ENCODE measurements around the gene ERG28. TPM values are rescaled to one million over a fixed set of nuclear protein-coding genes. Genes with fewer than 3 reads are reported as not detected.

The ERG28 gene
- total RNA-seq, 1 experiment from 2014 or later = 18.4 TPM

GRCh38 chr14:75697918-75698317 is 37.2 kb upstream of the ERG28 start:
- TF ChIP-seq TCF7L2 (IDR thresholded peaks at IDR 0.05; ENCODE audit: borderline replicate concordance, extremely low read depth, insufficient read depth, insufficient read length) (no peak), SRF (IDR thresholded peaks at IDR 0.05; ENCODE audit: low read depth) (no peak), JUND (IDR thresholded peaks at IDR 0.05) (no peak), YY1 (IDR thresholded peaks at IDR 0.05; ENCODE audit: extremely low read depth, insufficient replicate concordance, low read depth, low read length) (no peak), ATF3 (IDR thresholded peaks at IDR 0.05) (no peak), EZH2phosphoT487 (IDR thresholded peaks at IDR 0.05; ENCODE audit: borderline replicate concordance) (no peak), REST (IDR thresholded peaks at IDR 0.05; ENCODE audit: low read depth) (no peak), CEBPB (IDR thresholded peaks at IDR 0.05; ENCODE audit: low read depth) (no peak), CBX3 (IDR thresholded peaks at IDR 0.05; ENCODE audit: low read depth) (no peak), CTCF (IDR thresholded peaks at IDR 0.05 in 2 of 3, conservative IDR thresholded peaks at IDR 0.05 in 1 of 3; ENCODE audit: borderline replicate concordance in 1 of 3, insufficient read depth in 1 of 3, low read depth in 2 of 3, low read length in 2 of 3) (no peak)
- TF ChIP-seq, protein P1, sequence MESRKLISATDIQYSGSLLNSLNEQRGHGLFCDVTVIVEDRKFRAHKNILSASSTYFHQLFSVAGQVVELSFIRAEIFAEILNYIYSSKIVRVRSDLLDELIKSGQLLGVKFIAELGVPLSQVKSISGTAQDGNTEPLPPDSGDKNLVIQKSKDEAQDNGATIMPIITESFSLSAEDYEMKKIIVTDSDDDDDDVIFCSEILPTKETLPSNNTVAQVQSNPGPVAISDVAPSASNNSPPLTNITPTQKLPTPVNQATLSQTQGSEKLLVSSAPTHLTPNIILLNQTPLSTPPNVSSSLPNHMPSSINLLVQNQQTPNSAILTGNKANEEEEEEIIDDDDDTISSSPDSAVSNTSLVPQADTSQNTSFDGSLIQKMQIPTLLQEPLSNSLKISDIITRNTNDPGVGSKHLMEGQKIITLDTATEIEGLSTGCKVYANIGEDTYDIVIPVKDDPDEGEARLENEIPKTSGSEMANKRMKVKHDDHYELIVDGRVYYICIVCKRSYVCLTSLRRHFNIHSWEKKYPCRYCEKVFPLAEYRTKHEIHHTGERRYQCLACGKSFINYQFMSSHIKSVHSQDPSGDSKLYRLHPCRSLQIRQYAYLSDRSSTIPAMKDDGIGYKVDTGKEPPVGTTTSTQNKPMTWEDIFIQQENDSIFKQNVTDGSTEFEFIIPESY (IDR thresholded peaks at IDR 0.05; ENCODE audit: extremely low read depth, insufficient replicate concordance, low read length) = no peak
- TF ChIP-seq, protein P2, sequence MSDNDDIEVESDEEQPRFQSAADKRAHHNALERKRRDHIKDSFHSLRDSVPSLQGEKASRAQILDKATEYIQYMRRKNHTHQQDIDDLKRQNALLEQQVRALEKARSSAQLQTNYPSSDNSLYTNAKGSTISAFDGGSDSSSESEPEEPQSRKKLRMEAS (IDR thresholded peaks at IDR 0.05) = no peak
- DNase-seq (ENCODE audit: low read depth, low spot score) (no peak), ATAC-seq (no peak)
- RAD21 ChIA-PET (ENCODE audit: low non-redundant PET in 1 of 2, low total read pairs in 2 of 2, uncharacterized antibody in 2 of 2, unreplicated experiment in 2 of 2) = no interaction called here
- Histone ChIP-seq H3K79me2 (ENCODE audit: insufficient read depth, low read length) (no peaks in the 10 kb centered on the region), H3K9me3 (ENCODE audit: control insufficient read depth in 1 of 2, insufficient read depth in 1 of 2, low read depth in 1 of 2, low read length in 2 of 2) (no peaks in the 10 kb centered on the region), H3K4me1 (ENCODE audit: control insufficient read depth in 1 of 2, insufficient read depth in 2 of 2, low read length in 2 of 2) (no peaks in the 10 kb centered on the region), H3K4me3 (replicated peaks in 1 of 2; ENCODE audit: low read depth in 1 of 2, low read length in 2 of 2) (no peak overlapping the region), H3K27me3 (ENCODE audit: insufficient read depth, low read length) (no peaks in the 10 kb centered on the region), H4K20me1 (ENCODE audit: insufficient read depth) (no peaks in the 10 kb centered on the region), H3K9ac (ENCODE audit: low read length) (no peak overlapping the region), H3K9me2 (ENCODE audit: insufficient read depth) (no peaks in the 10 kb centered on the region), H2AFZ (ENCODE audit: low read depth, low read length, poor library complexity, severe bottlenecking) (no peak overlapping the region), H3K4me2 (ENCODE audit: low read length) (no peak overlapping the region), H3K36me3 (ENCODE audit: control insufficient read depth in 1 of 2, insufficient read depth in 2 of 2, low read length in 2 of 2) (peaks cover 6 to 16% of the 10 kb centered on the region in 2 experiments; a peak in 3 of 4 replicates), H3K27ac (ENCODE audit: low read depth, low read length) (no peak overlapping the region)
- BruUV-seq (replicated peaks) = no TSS peak
- intact Hi-C loops (cut with micrococcal nuclease) = no loop called here
- POLR2A ChIA-PET = no interaction called here
- CTCF ChIA-PET = interaction anchor here (1.1 kb wide), 1 partner anchor 11 kb away, joined by 6 read pairs; no protein-coding TSS in a partner anchor
